ENCODE results near the gene QRICH2. TPM values are rescaled to one million over a fixed set of nuclear protein-coding genes. Genes with fewer than 3 reads are reported as not detected.
"Not testable (repeated sequence)": the region's sequence is repeated elsewhere in the genome, so short reads cannot be mapped to it uniquely, and the experiment has no call there.

The QRICH2 gene
- total and polyA plus RNA-seq, 9 of the 15 experiments (the other 6 are each of a cell fraction or from before 2014, with no cell fraction given) = 0.03 to 1.6 (median 0.81) TPM

DNA sequence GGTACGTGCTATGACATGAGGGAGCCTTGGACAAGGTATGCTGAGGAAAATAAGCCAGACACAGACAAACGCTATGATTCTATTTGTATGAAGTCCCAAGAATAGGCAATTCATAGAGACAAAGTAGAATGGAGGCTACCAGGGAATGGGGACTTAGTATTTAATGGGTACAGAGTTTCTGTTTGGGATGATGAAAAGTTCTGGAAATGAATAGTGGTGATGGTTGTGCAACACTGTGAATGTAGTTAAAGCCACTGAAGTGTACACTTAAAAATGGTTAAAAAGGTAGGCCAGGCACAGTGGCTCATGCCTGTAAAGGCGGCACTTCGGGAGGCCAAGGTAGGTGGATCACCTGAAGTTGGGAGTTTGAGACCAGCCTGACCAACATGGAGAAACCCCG is 42.4 kb upstream of the QRICH2 start:
- H3K27ac ChIP-seq (ENCODE audit: extremely low read depth, low read depth, low read length) = no peak overlapping the region
- CTCF ChIA-PET (ENCODE audit: low intra/inter-chr PET ratio) = no interaction called here
- peaks cover 22 to 36% of the 10 kb centered on the region in 2 experiments; a peak in 4 of 5 replicates for H3K4me1 ChIP-seq (replicated peaks in 1 of 2; ENCODE audit: control insufficient read depth in 2 of 2, insufficient read depth in 2 of 2, low read length in 2 of 2)
- no peak overlapping the region for H3K9ac ChIP-seq (ENCODE audit: insufficient read depth in 1 of 2, low read depth in 2 of 2, low read length in 2 of 2)
- peaks cover 22% of the 10 kb centered on the region for H3K79me2 ChIP-seq (ENCODE audit: control insufficient read depth, insufficient read depth, low read length)
- H2AFZ ChIP-seq (ENCODE audit: low read depth, low read length) = no peak overlapping the region
- DNase-seq (ENCODE audit: extremely low read depth in 1 of 4, low spot score in 3 of 4) (no peak), ATAC-seq (no peak), FAIRE-seq (no peak)
- no peaks in the 10 kb centered on the region for H3K27me3 ChIP-seq (ENCODE audit: control insufficient read depth in 2 of 2, insufficient read depth in 2 of 2, low read length in 2 of 2)
- no peaks in the 10 kb centered on the region; the same call in 1 of the 2 replicates for H3K9me3 ChIP-seq (replicated peaks; ENCODE audit: control insufficient read depth, insufficient read depth, low read depth, low read length)
- no peak overlapping the region for H3K4me3 ChIP-seq
- no peaks in the 10 kb centered on the region for H3K9me1 ChIP-seq (ENCODE audit: control insufficient read depth, insufficient read depth, low read length)
- no peaks in the 10 kb centered on the region for H4K20me1 ChIP-seq (replicated peaks; ENCODE audit: control insufficient read depth, insufficient read depth, low read length)
- no peak for TF ChIP-seq SMAD3 (CRISPR knock-in tag; conservative IDR thresholded peaks at IDR 0.05)
- TF ChIP-seq CEBPB (tag; IDR thresholded peaks at IDR 0.05) = 0 out of 2 replicates have a peak, but pooled peaks have one; percentile 32
- 98% methylated on average over 5 of the region's 5 CpGs for WGBS (ENCODE audit: insufficient coverage, low coverage, missing lambda C conversion rate)
- intact Hi-C loops (cut with micrococcal nuclease) (no loop called here), in situ Hi-C loops (cut with MboI) (no loop called here)
- POLR2A ChIA-PET = interaction anchor here (0.7 kb wide), 1 partner anchor 335 kb away, joined by 3 read pairs; no protein-coding TSS in a partner anchor
- H3K4me2 ChIP-seq (ENCODE audit: insufficient read depth, low read length) = no peak overlapping the region
- BruUV-seq (replicated peaks) = no TSS peak
- H3K36me3 ChIP-seq (ENCODE audit: control insufficient read depth, insufficient read depth, low read length) = peaks cover 22% of the 10 kb centered on the region

DNA sequence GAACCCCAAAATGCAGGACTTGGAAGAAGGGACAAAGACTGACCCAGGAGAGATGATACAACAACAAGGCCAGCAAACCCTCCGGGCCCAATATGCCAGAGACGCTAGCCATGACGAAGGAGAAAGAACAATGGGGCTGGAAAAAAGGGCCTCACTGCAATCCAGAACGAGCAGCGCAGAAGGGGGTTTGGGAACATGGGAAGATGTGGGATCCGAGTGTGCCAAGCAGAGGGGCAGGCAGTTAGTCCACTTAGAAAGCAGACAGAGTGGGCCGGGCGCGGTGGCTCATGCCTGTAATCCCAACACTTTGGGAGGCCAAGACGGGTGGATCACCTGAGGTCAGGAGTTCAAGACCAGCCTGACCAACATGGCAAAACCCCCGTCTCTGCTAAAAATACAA is 38.9 kb upstream of the QRICH2 start:
- DNase-seq (ENCODE audit: extremely low read depth in 1 of 4, low spot score in 3 of 4); POLR2A ChIA-PET; H3K9me3 ChIP-seq (replicated peaks; ENCODE audit: control insufficient read depth, insufficient read depth, low read depth, low read length); FAIRE-seq; ATAC-seq; intact Hi-C loops (cut with micrococcal nuclease); H3K4me2 ChIP-seq (ENCODE audit: insufficient read depth, low read length); H3K27ac ChIP-seq (ENCODE audit: extremely low read depth, low read depth, low read length); H3K9ac ChIP-seq (ENCODE audit: insufficient read depth in 1 of 2, low read depth in 2 of 2, low read length in 2 of 2); H2AFZ ChIP-seq (ENCODE audit: low read depth, low read length); H3K9me1 ChIP-seq (ENCODE audit: control insufficient read depth, insufficient read depth, low read length); H3K4me3 ChIP-seq; H4K20me1 ChIP-seq (replicated peaks; ENCODE audit: control insufficient read depth, insufficient read depth, low read length); BruUV-seq (replicated peaks); in situ Hi-C loops (cut with MboI); H3K27me3 ChIP-seq (ENCODE audit: control insufficient read depth in 2 of 2, insufficient read depth in 2 of 2, low read length in 2 of 2); H3K79me2 ChIP-seq (ENCODE audit: control insufficient read depth, insufficient read depth, low read length): not testable (repeated sequence)
- Histone ChIP-seq H3K36me3 (ENCODE audit: control insufficient read depth, insufficient read depth, low read length) (peaks cover 44% of the 10 kb centered on the region), H3K4me1 (replicated peaks in 1 of 2; ENCODE audit: control insufficient read depth in 2 of 2, insufficient read depth in 2 of 2, low read length in 2 of 2) (peaks cover 7 to 17% of the 10 kb centered on the region in 2 experiments; a peak in 4 of 5 replicates)
- 98% methylated on average over 7 of the region's 11 CpGs for WGBS (ENCODE audit: insufficient coverage, low coverage, missing lambda C conversion rate)
- CTCF ChIA-PET (ENCODE audit: low intra/inter-chr PET ratio) = interaction anchor here (0.6 kb wide), 1 partner anchor 12 kb away, joined by 4 read pairs; no protein-coding TSS in a partner anchor

Measured in K562 (cell line).